K562 (cell line): ENCODE data around the gene ZFYVE28. TPM values are rescaled to one million over a fixed set of nuclear protein-coding genes. Genes with fewer than 3 reads are reported as not detected.
A peak's percentile ranks its signal among the peaks of the same experiment; 100 is the strongest.

Experiments
- ATAC-seq: fragments of 200-7000 bp; cut with Tn5 transposase; 3 replicates; pipeline ENCODE4 v1.9.1; 2020; ENCODE audit warnings: moderate library complexity
- BruUV-seq: library from RNA; stranded (reverse); fragments of 400-500 nt; replicated peaks from 2 replicates; lab custom pipeline; 2021; lab: Mats Ljungman, UMichigan
- CTCF ChIA-PET: fragments of 300-600 bp; formaldehyde crosslinking; extraction: SDS; loops from one replicate; lab custom pipeline; 2021; ENCODE audit warnings: low intra/inter-chr PET ratio; lab: Yijun Ruan, JAX
- POLR2A ChIA-PET: fragments of 300-600, 350-650 bp; sonication (Branson Sonifier 250); formaldehyde crosslinking; extraction: SDS; loops from one replicate; lab custom pipeline; 2021; ENCODE audit warnings: antibody characterized with exemption, inconsistent platforms; lab: Yijun Ruan, JAX
- DNase-seq, 4 experiments: peaks; one replicate each; pipeline versions ENCODE4 v3.0.0 to v3.0.0-alpha.2; 2011 to 2018; ENCODE audit warnings: low spot score in 3 of 4, mixed read lengths in 3 of 4; ENCODE audit errors: extremely low read depth in 1 of 4
- FAIRE-seq: peaks from 2 replicates; lab custom pipeline; 2011; peaks lifted over from hg19 to GRCh38; lab: Jason Lieb, UNC
- H2AFZ ChIP-seq: 2 replicates; pipeline ENCODE4 v1.6.0; 2011; ENCODE audit warnings: low read depth, low read length, control low read depth, inconsistent platforms
- H3K27ac ChIP-seq: fragments of 200-600 bp; 3 replicates; pipeline ENCODE4 v1.8.0; 2011; ENCODE audit warnings: low read depth, mild to moderate bottlenecking, control low read depth, inconsistent platforms, low read length, moderate library complexity, mixed read lengths; ENCODE audit errors: extremely low read depth
- H3K27me3 ChIP-seq, 2 experiments: fragments of 300-600 bp in 1 of 2; 2 replicates in 1 of 2; 3 replicates in 1 of 2; pipeline versions ENCODE4 v1.6.0 to v1.8.0; 2011; ENCODE audit warnings: inconsistent platforms in 2 of 2, low read length in 2 of 2, mild to moderate bottlenecking in 1 of 2, mixed read lengths in 1 of 2, moderate library complexity in 1 of 2; ENCODE audit not compliant: control insufficient read depth in 2 of 2, insufficient read depth in 2 of 2
- H3K36me3 ChIP-seq: fragments of 300-600 bp; 3 replicates; pipeline ENCODE4 v1.8.0; 2011; ENCODE audit warnings: mild to moderate bottlenecking, low read length, inconsistent platforms; ENCODE audit not compliant: control insufficient read depth, insufficient read depth
- H3K4me1 ChIP-seq, 2 experiments: fragments of 200-600 bp in 1 of 2; replicated peaks in 1 of 2; 2 replicates in 1 of 2; 3 replicates in 1 of 2; pipeline versions ENCODE4 v1.5.1 to v1.8.0; 2011; ENCODE audit warnings: inconsistent platforms in 2 of 2, low read length in 2 of 2, mild to moderate bottlenecking in 1 of 2, mixed read lengths in 1 of 2, moderate library complexity in 1 of 2; ENCODE audit not compliant: control insufficient read depth in 2 of 2, insufficient read depth in 2 of 2
- H3K4me2 ChIP-seq: 2 replicates; pipeline ENCODE4 v1.6.1; 2011; ENCODE audit warnings: low read length, control low read depth, inconsistent platforms, mixed read lengths; ENCODE audit not compliant: insufficient read depth
- H3K4me3 ChIP-seq: fragments of 200-600 bp; sonication (generic), shearing (Covaris generic); 2 replicates; pipeline ENCODE4 v1.5.1; 2016; ENCODE audit warnings: control low read depth, inconsistent platforms
- H3K79me2 ChIP-seq: fragments of 200-600 bp; 3 replicates; pipeline ENCODE4 v1.8.0; 2011; ENCODE audit warnings: low read length, inconsistent platforms; ENCODE audit not compliant: control insufficient read depth, insufficient read depth
- H3K9ac ChIP-seq, 2 experiments: 2 replicates each; pipeline versions ENCODE4 v1.6.0 to v1.6.1; 2011; ENCODE audit warnings: low read depth in 2 of 2, low read length in 2 of 2, control low read depth in 1 of 2, inconsistent platforms in 1 of 2, mild to moderate bottlenecking in 1 of 2, mixed read lengths in 1 of 2; ENCODE audit not compliant: insufficient read depth in 1 of 2
- H3K9me1 ChIP-seq: one replicate; pipeline ENCODE4 v1.6.0; 2011; ENCODE audit warnings: inconsistent platforms, mild to moderate bottlenecking, low read length, moderate library complexity; ENCODE audit not compliant: control insufficient read depth, insufficient read depth
- H3K9me3 ChIP-seq: replicated peaks from 2 replicates; pipeline ENCODE4 v1.5.1; 2011; ENCODE audit warnings: low read depth, low read length, inconsistent platforms; ENCODE audit not compliant: control insufficient read depth, insufficient read depth
- H4K20me1 ChIP-seq: replicated peaks from 2 replicates; pipeline ENCODE4 v1.6.1; 2011; ENCODE audit warnings: low read length, inconsistent platforms, mixed read lengths; ENCODE audit not compliant: control insufficient read depth, insufficient read depth
- MAFK ChIP-seq: IDR thresholded peaks from 2 replicates; pipeline ENCODE4 v1.6.1; 2011; ENCODE audit warnings: low read length, improper control_type of control experiment
- MEF2A ChIP-seq: IDR thresholded peaks from 2 replicates; pipeline ENCODE4 v1.6.1; 2011; ENCODE audit warnings: low read depth, mild to moderate bottlenecking, low read length, moderate library complexity; ENCODE audit not compliant: control insufficient read depth
- NFATC3 ChIP-seq: fragments of 450-650 bp; IDR thresholded peaks from 2 replicates; pipeline ENCODE4 v1.6.1; 2017; ENCODE audit warnings: mild to moderate bottlenecking
- SMARCC2 ChIP-seq: fragments of 450-650 bp; IDR thresholded peaks from 2 replicates; pipeline ENCODE4 v1.6.1; 2017; ENCODE audit warnings: antibody characterized with exemption, moderate library complexity, mild to moderate bottlenecking, low read depth
- SNIP1 ChIP-seq: fragments of 450-650 bp; IDR thresholded peaks from 2 replicates; pipeline ENCODE4 v1.7.1; 2017; ENCODE audit warnings: low read depth, mild to moderate bottlenecking
- STAG1 ChIP-seq: sonication (generic); formaldehyde crosslinking; IDR thresholded peaks from 2 replicates; pipeline ENCODE4 v1.5.0; 2020; ENCODE audit warnings: missing genetic modification reagents, borderline replicate concordance
- TCF3 ChIP-seq: sonication (generic); formaldehyde crosslinking; IDR thresholded peaks from 2 replicates; pipeline ENCODE4 v1.4.0; 2020; ENCODE audit warnings: mild to moderate bottlenecking, missing genetic modification reagents
- ZBTB7A ChIP-seq: IDR thresholded peaks from 2 replicates; pipeline ENCODE4 v1.6.1; 2011; ENCODE audit warnings: low read depth, mild to moderate bottlenecking, low read length, moderate library complexity, borderline replicate concordance; ENCODE audit not compliant: control insufficient read depth
- WGBS: fragments of 100-300 bp; shearing (Covaris generic); methylation state at CpG from one replicate; pipeline ENCODE4 v1.1.6; 2016; ENCODE audit warnings: low coverage, mixed read lengths; ENCODE audit not compliant: insufficient coverage; ENCODE audit errors: missing lambda C conversion rate; 5-methylcytosine and 5-hydroxymethylcytosine counted together
- in situ Hi-C: fragments of 300-500 bp; cut with MboI; formaldehyde crosslinking; loops from 4 replicates; pipeline ENCODE4 v1.15.0; 2018; ENCODE audit warnings: inconsistent platforms, mixed read lengths
- intact Hi-C: fragments of 100-400 bp; cut with micrococcal nuclease; formaldehyde crosslinking; loops from 2 replicates; pipeline ENCODE4 v1.14.2; 2022
- polyA plus RNA-seq, 8 experiments: library from polyadenylated mRNA; depleted of rRNA in 4 of 8; stranded (reverse) in 5 of 8; unstranded in 3 of 8; fragments of >200 nt; fragmentation: Nextera tagmentation in 2 of 8; fragmentation: Illumina TruSeq in 1 of 8; extraction: Ambion mirVana in 2 of 8; extraction: Trizol in 1 of 8; gene quantifications; 2 replicates each; pipeline versions ENCODE4 v1.2.1 to v1.2.3, GENCODE V29; 2011 to 2014; ENCODE audit warnings: inconsistent platforms in 1 of 8, missing spikeins in 1 of 8
- total RNA-seq, 7 experiments: library from RNA; depleted of rRNA in 6 of 7; stranded (reverse); fragments of >200 nt in 6 of 7; fragmentation: Illumina TruSeq in 2 of 7; extraction: Trizol in 2 of 7; gene quantifications; 2 replicates each; pipeline versions ENCODE4 v1.2.1 to v1.2.3, GENCODE V29; 2011 to 2021; ENCODE audit warnings: low replicate concordance in 1 of 7
- TF ChIP-seq, protein P1 (sequence below): sonication (generic); formaldehyde crosslinking; IDR thresholded peaks from 2 replicates; pipeline ENCODE4 v1.9.0; 2022; ENCODE audit warnings: mild to moderate bottlenecking, missing genetic modification reagents
- TF ChIP-seq, protein P2 (sequence below), 2 experiments: fragments of 450-650 bp; IDR thresholded peaks; 2 replicates each; pipeline ENCODE4 v1.6.1; 2016

ZFYVE28 gene
- total and polyA plus RNA-seq, 9 of the 15 experiments (the other 6 are each of a cell fraction or from before 2014, with no cell fraction given), result 1.3 to 24.8 (median 8.9) TPM

DNA sequence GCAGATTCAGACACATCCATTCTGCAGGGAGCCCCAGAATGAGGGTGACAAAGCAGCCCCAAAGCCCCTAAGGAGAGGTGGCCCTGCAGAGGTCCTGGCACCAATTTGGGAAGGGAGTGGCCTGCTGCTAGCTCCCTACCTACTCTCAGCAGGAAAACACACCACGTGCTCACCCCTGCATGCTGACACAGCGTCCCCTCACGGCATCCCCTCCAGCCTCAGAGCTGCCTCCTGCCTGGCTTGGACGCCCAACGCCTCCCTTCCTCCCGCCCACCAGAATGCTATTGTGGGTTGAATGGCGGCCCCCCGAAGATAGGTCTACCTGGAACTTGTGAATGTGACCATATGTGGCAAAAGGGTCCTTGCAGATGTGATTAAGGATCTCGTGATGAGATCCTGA lies 28.8 kb downstream of the ZFYVE28 start (continued):
- TF ChIP-seq, protein P1, sequence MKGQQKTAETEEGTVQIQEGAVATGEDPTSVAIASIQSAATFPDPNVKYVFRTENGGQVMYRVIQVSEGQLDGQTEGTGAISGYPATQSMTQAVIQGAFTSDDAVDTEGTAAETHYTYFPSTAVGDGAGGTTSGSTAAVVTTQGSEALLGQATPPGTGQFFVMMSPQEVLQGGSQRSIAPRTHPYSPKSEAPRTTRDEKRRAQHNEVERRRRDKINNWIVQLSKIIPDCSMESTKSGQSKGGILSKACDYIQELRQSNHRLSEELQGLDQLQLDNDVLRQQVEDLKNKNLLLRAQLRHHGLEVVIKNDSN, result peak; percentile 65
- TF ChIP-seq SMARCC2 (no peak), MAFK (peak; percentile 21; the same call in 1 of the 2 replicates), MEF2A (no peak)

DNA sequence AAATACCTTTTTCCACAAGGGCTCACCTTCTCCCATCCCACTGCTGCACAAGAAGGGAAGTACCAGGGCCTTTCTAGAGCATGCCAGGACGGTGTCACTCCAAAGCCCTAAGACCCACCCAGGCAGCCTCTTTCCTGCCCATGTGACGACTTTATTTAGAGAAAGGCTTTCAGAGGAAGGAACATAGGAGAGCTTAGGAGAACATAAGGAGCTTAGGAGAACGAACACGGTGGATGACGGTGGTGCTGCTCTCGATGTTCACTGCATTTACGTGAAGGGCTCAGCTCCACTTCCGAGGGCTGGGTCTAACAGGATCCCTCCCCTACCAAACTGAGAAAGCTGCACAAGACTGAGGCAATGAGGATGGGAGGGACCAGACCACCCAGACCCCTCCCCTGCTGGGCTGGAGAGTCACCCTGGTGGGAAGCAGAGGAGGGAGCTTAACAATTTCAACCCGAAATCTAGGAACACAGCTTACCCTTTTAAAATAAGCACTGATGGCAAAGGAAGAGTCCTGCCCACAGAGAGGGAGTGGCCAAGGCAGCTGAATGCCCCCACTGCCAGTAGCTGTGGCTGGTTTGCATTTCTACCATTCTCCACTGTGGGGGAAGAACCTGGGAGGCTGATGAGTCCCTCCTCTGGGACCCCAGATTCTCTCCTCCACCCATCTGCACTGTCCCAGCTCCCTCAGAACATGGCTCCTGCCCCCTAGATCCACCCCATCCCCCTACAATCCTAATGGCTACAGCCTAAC lies 29.8 kb downstream of the ZFYVE28 start:
- no TSS peak for BruUV-seq
- Histone ChIP-seq H3K4me3 (no peak overlapping the region), H3K79me2 (peaks cover 88% of the 10 kb centered on the region), H3K9ac (peak overlapping the region; percentile 3 to 87; a peak in 3 of 4 replicates), H4K20me1 (no peaks in the 10 kb centered on the region), H3K4me2 (peak overlapping the region; percentile 40), H3K27ac (peak overlapping the region; percentile 54), H3K36me3 (0 out of 3 replicates have a peak, but pooled peaks cover 2% of the 10 kb centered on the region), H3K9me3 (no peaks in the 10 kb centered on the region), H2AFZ (peak overlapping the region; percentile 70), H3K27me3 (no peaks in the 10 kb centered on the region), H3K9me1 (no peaks in the 10 kb centered on the region), H3K4me1 (peaks cover 65 to 78% of the 10 kb centered on the region in 2 experiments)
- POLR2A ChIA-PET, result interaction anchor here (0.6 to 1.1 kb wide), 6 partner anchors 10 to 621 kb away, joined by 3 to 7 read pairs (median 3); no protein-coding TSS in a partner anchor
- intact Hi-C loops (no loop called here), in situ Hi-C loops (no loop called here)
- ATAC-seq (peak; percentile 10; the same call in 2 of the 3 replicates), FAIRE-seq (peak; percentile 67), DNase-seq (no peak)
- TF ChIP-seq SNIP1 (peak; percentile 76), TCF3 (CRISPR knock-in tag) (no peak), ZBTB7A (peak; percentile 40; the same call in 1 of the 2 replicates), NFATC3 (peak; percentile 97), STAG1 (CRISPR knock-in tag) (no peak)
- TF ChIP-seq, protein P2, sequence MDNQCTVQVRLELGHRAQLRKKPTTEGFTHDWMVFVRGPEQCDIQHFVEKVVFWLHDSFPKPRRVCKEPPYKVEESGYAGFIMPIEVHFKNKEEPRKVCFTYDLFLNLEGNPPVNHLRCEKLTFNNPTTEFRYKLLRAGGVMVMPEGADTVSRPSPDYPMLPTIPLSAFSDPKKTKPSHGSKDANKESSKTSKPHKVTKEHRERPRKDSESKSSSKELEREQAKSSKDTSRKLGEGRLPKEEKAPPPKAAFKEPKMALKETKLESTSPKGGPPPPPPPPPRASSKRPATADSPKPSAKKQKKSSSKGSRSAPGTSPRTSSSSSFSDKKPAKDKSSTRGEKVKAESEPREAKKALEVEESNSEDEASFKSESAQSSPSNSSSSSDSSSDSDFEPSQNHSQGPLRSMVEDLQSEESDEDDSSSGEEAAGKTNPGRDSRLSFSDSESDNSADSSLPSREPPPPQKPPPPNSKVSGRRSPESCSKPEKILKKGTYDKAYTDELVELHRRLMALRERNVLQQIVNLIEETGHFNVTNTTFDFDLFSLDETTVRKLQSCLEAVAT (IDR thresholded peaks at IDR 0.05), result 0 out of 4 replicates have a peak, but pooled peaks of 1 of the 2 experiments have one; percentile 66
- CTCF ChIA-PET, result no interaction called here
- WGBS, result 58% methylated on average over 9 of the region's 9 CpGs
